Bone marrow (tissue), 2 donors: ENCODE measurements around the gene COX6B2.

Source experiments
- DNase-seq, 2 donors: peaks; one replicate each; lab custom pipeline; 2025; lab: John Stamatoyannopoulos, UW

COX6B2 gene

DNA sequence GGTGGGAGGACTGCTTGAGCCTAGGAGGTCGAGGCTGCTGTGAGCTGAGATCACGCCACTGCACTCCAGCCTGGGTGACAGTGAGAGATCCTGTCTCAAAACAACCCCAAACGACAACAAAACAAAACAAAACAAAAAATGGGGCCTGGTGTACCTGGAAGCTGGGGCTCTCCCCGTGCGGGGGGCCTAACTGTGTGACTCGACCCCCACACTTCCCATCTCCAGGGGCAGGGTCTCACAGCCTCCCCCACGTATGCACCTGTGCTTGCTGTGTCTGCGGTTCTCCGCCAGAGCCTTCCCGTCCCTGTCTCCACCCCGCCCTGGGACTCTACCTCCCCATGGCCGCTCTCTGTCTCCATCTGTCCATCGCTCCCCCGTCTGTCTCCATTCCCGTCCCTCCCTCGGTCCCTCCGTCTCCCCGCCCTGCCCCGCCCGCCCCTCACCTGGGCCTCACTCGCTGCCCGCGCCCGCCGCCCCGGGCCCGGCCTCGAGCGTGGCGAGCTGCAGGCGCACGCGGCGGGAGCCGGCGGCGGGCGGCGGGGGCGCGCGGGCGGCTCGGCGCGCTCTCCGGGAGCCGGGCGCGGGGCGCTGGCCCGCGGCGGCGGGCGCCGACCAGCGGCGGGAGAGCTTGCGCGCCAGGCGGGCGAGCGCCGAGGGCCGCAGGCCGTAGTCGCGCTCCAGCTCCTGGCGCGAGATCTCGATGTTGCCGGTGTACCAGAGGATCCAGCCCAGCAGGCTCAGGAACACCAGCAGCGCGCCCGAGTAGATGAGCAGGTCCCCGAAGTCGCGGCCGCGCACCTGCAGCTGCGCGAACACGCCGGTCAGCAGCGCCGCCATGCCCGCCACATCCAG lies 29.0 kb upstream of the COX6B2 start:
- DNase-seq = no peak

GRCh38 chr19:55382522-55383054 lies 28.1 kb upstream of the COX6B2 start:
- DNase-seq = no peak

DNA sequence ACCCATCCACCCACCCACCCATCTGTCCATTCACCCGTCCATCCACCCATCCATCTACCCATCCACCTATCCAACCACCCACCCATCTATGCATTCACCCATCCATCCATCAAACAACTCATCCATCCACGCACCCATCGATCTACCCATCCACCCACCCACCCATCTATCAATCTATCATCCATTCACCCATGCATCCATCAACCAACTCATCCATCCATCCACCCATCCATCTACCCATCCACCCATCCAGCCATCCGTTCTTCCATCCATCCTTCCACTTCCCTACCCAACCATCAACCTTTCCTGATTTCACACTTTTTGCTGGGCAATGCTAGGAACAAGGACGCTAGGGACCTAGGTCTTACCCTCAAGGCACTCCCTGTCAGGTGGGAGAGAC lies 27.5 kb upstream of the COX6B2 start:
- no peak for DNase-seq

DNA sequence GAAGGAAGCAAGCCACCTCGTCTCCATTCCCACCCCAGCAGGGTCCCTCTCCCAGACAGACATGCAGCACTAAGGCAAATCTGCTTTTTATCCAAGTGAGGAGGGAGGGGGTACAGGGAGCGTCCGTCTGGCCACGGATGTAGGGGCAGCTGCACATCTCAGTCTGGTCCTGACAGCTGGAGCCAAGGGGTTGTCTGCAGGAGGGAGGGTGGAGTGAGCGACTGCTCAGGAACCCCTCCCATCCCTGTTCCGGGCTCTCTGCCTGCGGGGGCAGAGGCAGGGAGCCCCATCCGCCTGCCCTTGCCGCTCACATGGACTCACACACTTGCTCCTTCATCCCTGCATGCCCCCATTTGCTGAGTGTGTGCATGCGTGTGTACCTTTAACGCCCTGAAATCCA lies 24.7 kb upstream of the COX6B2 start:
- no peak for DNase-seq

- DNase-seq = no peak
These were observed 23.0 kb upstream of the COX6B2 start for GRCh38 chr19:55377356-55378131.

DNA sequence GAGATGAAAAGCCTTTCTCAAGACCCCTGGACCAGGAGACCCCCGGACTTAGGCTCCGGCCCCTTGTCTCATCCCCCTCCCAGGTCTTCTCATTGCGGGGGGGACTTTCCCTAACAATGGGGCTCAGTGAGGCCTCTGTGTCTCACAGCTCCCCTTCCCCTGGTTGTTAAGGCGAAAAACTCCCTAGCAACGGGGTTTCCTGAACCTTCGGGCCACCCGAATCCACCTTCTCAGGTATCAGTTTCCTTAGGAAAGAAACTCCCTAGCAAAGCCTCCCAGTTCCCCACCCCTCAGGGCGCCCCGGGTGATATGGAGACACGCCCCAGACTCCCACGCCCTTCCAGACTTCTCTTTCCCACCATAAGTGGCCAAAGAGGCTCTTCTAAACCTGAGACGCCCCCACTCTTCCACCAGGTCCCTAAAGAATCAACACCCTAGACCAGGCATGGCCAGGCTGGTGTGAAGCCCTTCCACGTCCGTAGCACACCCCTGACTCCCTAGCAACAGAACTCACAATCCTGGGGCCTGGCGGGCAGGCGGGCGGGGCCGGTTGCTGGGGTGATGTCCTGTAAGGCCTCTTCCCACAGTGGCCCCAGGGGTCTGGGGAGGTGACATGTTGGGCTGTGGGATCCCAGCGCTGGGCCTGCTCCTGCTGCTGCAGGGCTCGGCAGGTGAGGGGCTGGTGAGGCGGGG lies 21.9 kb upstream of the COX6B2 start, which contains the start of gene TMEM190:
Gene TMEM190, plus strand, starts transcription at position 586 of the 693 bp plus-strand sequence. Its CDS starts 28 bp downstream, at position 614.
- no peak for DNase-seq

DNA sequence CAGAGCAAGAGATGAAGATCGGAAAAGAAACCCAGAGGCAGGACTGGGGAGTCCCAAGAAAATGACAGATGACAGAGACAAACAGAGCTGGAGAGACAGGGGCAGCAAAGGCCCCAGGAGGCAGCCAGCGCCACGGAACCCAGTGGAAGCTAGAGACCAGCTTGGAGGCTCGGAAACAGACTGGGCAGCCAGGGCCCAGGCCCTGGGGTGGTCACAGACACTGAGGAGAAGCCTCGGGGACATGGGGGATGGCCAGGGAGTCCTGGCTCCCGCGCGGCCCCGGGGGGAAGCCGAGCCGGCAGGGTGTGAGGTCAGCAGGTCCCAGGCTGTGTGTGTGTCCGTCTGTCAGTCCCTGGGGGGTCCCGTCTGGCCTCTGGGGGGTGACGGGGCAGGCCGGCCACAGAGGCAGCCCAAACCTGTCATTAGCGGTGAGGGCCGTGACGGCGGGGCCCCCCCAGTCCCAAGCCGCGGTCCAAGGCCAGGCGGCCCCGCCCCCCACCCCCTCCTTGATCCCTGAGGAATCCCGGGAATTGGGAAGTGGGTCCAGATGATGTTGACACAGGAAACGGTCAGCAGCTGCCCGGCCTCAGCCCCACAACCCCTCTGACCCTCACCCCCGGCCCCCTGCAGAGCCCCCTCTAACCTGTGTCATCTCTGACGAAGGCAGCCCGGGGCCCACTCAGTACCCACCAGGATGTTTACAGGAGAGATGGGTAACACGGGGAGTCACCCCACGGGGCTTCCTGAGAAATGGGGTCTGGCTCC lies 19.7 kb upstream of the COX6B2 start:
- no peak for DNase-seq

GRCh38 chr19:55373306-55373992 lies 18.9 kb upstream of the COX6B2 start:
- no peak for DNase-seq

DNA sequence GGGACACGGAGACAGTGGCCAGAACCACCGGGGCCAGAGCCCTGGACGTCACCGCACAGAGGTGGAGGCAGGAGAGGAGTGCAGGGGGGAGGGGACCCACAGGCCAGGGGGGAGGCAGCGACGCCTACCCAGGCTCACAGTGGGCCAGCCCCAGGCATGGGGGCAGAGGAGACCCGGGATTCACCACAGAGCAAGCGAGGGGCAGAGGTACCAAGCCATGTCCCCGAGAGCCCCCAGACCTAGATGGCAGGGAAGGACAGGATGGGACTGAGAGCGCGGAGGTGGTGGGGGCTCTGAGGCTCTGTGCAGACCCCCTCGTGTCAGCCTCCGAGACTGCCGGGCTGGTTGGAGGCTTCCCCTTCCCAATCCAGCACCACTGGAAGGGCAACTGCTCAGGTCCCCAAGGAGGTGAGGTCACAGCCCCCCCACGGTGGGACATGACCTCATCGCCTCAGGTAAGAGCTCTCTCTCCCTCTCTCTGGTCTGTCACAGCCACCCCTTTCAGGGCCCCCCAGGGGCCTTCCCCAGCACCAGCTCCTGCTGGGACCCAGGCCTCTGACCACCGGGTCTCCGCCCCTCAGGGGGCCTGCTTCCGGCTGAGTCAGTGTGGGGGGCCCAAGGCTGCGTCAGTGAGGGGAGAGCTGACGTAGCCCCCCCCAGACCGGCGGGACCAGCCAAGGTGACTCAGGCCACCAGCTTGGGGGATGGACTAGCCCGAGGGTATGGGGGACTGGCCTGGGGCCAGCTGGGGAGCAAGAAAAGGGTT lies 18.0 kb upstream of the COX6B2 start:
- no peak for DNase-seq

DNA sequence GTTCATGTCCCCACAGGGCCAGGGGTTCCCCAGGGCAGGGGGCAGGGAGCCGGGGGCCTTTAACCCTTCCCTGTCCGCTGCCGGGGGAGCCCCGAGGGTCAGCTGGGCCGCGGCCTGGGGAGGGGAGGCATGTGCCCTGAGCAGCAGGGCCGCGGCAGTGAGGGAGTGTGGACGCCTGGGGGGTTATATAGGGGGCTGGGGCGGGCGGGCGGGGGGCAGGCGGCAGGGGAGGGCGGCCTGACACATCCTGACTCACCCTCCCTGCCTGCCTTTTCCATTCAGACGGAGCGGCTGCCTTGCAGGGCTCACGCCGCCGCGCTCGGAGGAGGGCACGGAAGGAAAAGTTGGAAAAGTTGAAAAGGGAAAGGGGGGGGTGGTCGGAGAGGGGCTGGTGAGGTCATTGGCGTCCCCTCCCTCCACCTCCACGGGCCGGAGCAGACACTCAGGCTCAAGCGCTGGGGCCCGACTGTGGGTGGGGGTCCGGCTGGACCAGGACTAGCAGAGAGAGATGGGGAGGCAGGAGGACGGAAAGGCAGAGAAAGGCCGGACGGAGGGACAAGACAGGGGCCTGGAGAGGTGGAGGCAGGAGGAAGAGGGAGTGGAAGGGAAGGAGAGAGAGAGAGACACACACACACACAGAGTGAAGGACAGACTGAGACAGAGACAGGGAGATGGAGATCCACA lies 15.9 kb upstream of the COX6B2 start, which contains the start of gene IL11:
Gene IL11, minus strand, starts transcription at position 159 of the 684 bp plus-strand sequence. Its CDS starts 153 bp downstream, at position 6.
- DNase-seq = no peak

- no peak for DNase-seq
These were observed 15.3 kb upstream of the COX6B2 start for GRCh38 chr19:55369653-55370304.

- no peak for DNase-seq
These were observed 14.4 kb upstream of the COX6B2 start for GRCh38 chr19:55368701-55369563.

DNA sequence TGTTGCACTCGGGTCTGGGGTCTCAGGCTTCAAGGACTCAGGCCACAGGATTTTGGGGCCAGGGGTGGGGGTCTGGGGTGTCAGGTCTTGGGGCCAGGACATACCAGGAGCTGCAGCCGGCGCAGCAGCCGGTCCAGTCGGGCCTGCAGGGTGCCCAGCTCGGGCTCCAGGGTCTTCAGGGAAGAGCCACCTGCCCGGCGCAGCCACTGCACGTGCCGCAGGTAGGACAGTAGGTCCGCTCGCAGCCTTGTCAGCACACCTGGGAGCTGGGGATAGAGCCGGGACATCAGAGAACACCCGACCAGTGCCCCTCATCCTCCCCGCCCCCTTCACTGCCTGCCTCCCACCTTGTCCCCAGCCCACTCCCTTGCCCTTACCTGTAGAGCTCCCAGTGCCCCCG lies 13.6 kb upstream of the COX6B2 start:
- no peak for DNase-seq

- DNase-seq = no peak
These were observed 12.3 kb upstream of the COX6B2 start for GRCh38 chr19:55366790-55367189.

- no peak for DNase-seq
These were observed 11.4 kb upstream of the COX6B2 start for GRCh38 chr19:55365964-55366363.

- DNase-seq = no peak
These were observed 10.7 kb upstream of the COX6B2 start for GRCh38 chr19:55365245-55365644.

GRCh38 chr19:55362990-55363716 lies 8.6 kb upstream of the COX6B2 start, which contains the start of gene GARIN5B:
TSS of gene GARIN5B (minus strand) at chr19:55363260. CDS start at chr19:55363066, 194 bp downstream.
- DNase-seq = no peak
